Stomach smooth muscle (tissue), 2 donors: ENCODE measurements around the gene OR2AJ1.

ENCODE experiments used
- H3K27ac ChIP-seq: one replicate; pipeline ENCODE4 v1.7.0; 2013; ENCODE audit warnings: mild to moderate bottlenecking, low read length, inconsistent platforms
- H3K27me3 ChIP-seq, 2 donors: one replicate each; pipeline ENCODE4 v1.7.0; 2013; ENCODE audit warnings: low read length in 2 of 2; ENCODE audit not compliant: insufficient read depth in 2 of 2, control insufficient read depth in 1 of 2
- H3K36me3 ChIP-seq, 2 donors: one replicate each; pipeline ENCODE4 v1.7.0; 2013; ENCODE audit warnings: low read length in 2 of 2; ENCODE audit not compliant: control insufficient read depth in 2 of 2, insufficient read depth in 2 of 2
- H3K4me1 ChIP-seq: one replicate; pipeline ENCODE4 v1.7.0; 2013; ENCODE audit warnings: low read length; ENCODE audit not compliant: control insufficient read depth, insufficient read depth
- H3K4me3 ChIP-seq, 2 donors: one replicate each; pipeline ENCODE4 v1.7.0; 2013; ENCODE audit warnings: low read length in 2 of 2
- H3K9ac ChIP-seq, 2 donors: one replicate each; pipeline ENCODE4 v1.7.0; 2013; ENCODE audit warnings: low read length in 2 of 2, mild to moderate bottlenecking in 1 of 2
- H3K9me3 ChIP-seq, 2 donors: one replicate each; pipeline ENCODE4 v1.7.0; 2013; ENCODE audit warnings: low read length in 2 of 2; ENCODE audit not compliant: control insufficient read depth in 2 of 2
- donor health status: healthy.
- donor health status: Pancreatic carcinoma.

OR2AJ1 gene, protein sequence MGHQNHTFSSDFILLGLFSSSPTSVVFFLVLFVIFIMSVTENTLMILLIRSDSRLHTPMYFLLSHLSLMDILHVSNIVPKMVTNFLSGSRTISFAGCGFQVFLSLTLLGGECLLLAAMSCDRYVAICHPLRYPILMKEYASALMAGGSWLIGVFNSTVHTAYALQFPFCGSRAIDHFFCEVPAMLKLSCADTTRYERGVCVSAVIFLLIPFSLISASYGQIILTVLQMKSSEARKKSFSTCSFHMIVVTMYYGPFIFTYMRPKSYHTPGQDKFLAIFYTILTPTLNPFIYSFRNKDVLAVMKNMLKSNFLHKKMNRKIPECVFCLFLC

DNA sequence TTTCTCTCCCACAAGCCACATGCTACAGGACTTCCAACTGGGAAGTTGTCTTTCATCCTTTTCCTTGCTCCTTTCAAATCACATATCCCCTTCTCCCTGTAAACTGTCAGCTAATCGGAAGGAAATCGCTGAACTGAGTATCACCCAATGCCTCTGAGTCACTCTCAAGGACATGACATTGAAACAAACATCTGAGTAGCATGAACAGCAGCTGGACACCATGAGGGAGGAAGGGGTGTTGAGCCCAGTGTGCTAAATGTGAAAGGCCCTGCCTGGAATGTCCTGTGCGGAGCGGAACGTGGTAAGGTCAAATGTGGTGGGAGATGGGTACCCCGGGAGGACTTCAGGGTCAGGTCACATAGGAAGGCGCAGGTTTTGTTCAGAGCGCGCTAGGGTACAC lies at the start of gene OR2AJ1:
Gene OR2AJ1, plus strand, starts transcription at position 22 of the 400 bp plus-strand sequence. CDS start 8,880 bp downstream, outside the sequence.
- no peak within 1 kb of the TSS for H3K27ac ChIP-seq
- no peaks in the 10 kb centered on the region for H3K4me1 ChIP-seq
- H3K4me3 ChIP-seq = no peak within 1 kb of the TSS
- no peak within 1 kb of the TSS for H3K9ac ChIP-seq
- no peaks in the 10 kb centered on the region for H3K36me3 ChIP-seq
- H3K9me3 ChIP-seq = no peaks in the 10 kb centered on the region
- H3K27me3 ChIP-seq = no peaks in the 10 kb centered on the region

DNA sequence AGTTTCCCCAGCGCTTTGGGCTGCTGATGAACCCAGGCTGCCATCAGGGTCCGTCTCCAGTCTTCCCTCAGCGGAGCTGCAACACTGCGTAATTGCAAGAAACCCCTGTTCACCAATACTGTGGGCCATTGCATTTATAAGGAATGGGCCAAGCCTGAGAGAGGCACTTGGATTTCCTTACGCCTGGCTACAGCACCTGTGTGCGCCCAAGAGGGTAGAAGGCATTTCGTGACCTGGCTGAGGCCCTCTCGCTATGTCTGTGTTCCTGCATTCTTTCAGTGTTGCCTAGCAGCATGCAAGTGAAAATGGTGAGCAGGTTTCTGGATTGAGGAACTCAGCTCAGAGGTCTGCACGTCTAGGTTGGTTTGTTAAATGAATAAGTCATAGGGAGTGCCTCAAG lies 41.3 kb upstream of the OR2AJ1 start:
- Histone ChIP-seq H3K4me3 (no peak overlapping the region), H3K27ac (no peak overlapping the region), H3K36me3 (no peaks in the 10 kb centered on the region), H3K4me1 (no peaks in the 10 kb centered on the region), H3K27me3 (no peaks in the 10 kb centered on the region), H3K9me3 (no peaks in the 10 kb centered on the region), H3K9ac (no peak overlapping the region)

DNA sequence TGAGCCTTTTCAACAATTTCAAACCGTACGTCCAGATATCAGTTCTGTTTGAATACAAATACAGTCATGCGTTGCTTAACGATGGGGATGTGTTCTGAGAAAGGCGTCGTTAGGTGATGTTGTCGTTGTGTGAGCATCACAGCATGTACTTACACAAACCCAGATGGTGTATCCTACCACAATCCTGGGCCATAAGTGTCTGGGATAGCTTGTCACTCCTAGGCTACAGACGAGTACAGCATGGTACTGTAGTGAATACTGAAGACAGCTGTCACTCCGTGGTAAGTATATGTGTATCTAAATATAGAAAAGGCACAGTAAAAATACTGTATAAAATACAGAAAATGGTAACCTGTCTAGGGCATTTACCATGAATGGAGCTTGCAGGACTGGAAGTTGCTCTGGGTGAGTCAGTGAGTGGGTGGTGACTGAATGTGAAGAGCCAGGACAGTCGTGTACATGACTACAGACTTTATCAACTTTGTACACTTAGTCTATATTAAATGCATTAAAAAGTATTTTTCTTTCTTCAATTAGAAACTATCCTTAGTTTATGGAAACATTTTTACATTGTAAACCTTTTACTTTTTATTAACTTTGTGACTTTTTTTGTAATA lies 39.8 kb upstream of the OR2AJ1 start:
- H3K27me3 ChIP-seq = no peaks in the 10 kb centered on the region
- no peak overlapping the region for H3K27ac ChIP-seq
- no peaks in the 10 kb centered on the region for H3K4me1 ChIP-seq
- H3K9ac ChIP-seq = no peak overlapping the region
- H3K9me3 ChIP-seq = no peaks in the 10 kb centered on the region
- H3K36me3 ChIP-seq = no peaks in the 10 kb centered on the region
- no peak overlapping the region for H3K4me3 ChIP-seq

DNA sequence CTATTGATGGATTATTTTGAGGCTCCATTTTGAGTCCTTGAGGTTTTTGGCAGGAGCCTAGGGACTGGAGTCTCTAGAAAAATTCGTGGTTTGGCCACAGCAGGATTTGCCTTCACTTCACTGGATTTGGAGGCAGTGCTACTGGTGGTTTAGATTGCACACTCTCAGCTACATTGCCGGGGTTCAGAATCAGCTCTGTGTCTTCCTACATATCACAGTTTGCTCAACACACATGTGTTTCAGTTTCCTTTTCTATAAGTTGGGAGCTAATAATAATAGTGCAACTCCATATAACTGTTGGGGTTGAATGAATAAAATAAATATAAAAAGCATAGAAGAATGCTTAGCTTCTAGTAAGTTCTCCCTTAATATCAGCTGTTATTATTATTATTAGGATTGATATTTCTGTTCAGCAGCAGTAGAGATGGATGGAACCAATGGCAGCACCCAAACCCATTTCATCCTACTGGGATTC lies 29.5 kb upstream of the OR2AJ1 start, which contains the start of gene OR2W3:
Gene OR2W3, plus strand, starts transcription at position 425 of the 475 bp plus-strand sequence. Its CDS starts 0 bp downstream, at position 425.
- Histone ChIP-seq H3K27me3 (no peaks in the 10 kb centered on the region), H3K9ac (no peak within 1 kb of the TSS), H3K4me1 (no peaks in the 10 kb centered on the region), H3K36me3 (no peaks in the 10 kb centered on the region), H3K27ac (no peak within 1 kb of the TSS), H3K9me3 (no peaks in the 10 kb centered on the region), H3K4me3 (no peak within 1 kb of the TSS)

DNA sequence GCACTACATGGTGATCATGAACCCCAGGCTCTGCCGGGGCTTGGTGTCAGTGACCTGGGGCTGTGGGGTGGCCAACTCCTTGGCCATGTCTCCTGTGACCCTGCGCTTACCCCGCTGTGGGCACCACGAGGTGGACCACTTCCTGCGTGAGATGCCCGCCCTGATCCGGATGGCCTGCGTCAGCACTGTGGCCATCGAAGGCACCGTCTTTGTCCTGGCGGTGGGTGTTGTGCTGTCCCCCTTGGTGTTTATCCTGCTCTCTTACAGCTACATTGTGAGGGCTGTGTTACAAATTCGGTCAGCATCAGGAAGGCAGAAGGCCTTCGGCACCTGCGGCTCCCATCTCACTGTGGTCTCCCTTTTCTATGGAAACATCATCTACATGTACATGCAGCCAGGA lies 28.7 kb upstream of the OR2AJ1 start:
- no peak overlapping the region for H3K27ac ChIP-seq
- H3K27me3 ChIP-seq = no peaks in the 10 kb centered on the region
- H3K9ac ChIP-seq = no peak overlapping the region
- no peak overlapping the region for H3K4me3 ChIP-seq
- no peaks in the 10 kb centered on the region for H3K4me1 ChIP-seq
- H3K9me3 ChIP-seq = no peaks in the 10 kb centered on the region
- no peaks in the 10 kb centered on the region for H3K36me3 ChIP-seq

DNA sequence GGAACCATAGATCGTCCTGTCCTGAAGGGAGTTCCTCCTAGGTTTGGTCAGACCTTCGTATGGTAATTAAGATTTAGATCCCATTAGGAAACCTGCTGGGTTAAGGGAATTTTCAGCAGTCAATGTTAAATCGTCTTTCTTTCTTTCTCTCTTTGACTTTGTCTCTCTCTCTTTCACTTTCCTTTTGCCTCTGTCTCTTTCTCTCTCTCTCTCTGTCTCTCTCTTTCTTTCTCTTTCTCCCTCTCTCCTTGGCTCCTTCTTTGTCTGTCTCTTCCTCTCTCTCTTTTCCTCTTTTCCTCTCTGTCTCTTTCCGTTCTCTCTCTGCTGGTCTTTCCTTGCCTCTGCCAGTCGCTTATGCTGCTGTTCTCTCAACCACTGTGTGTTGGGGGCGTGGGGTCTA lies 20.6 kb upstream of the OR2AJ1 start:
- H3K27ac ChIP-seq = no peak overlapping the region
- H3K9ac ChIP-seq = no peak overlapping the region
- no peaks in the 10 kb centered on the region for H3K27me3 ChIP-seq

DNA sequence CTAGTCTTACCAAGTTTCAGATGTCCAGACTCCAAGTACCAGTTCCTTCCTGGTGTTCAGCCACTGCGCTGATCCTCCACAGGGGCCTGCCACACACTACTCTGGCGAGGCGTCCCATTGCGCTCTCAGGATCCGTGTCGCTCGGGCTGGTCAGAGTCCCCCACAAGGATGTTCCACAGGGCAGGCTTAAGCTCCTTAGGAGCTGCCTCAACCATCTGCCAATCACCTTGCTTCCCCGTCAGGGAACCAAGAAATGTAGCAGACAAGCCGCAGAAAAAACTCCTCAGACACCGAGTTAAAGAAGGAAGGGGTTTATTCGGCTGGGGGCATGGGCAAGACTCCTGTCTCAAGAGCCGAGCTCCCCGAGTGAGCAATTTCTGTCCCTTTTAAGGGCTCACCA lies 19.5 kb upstream of the OR2AJ1 start:
- H3K27ac ChIP-seq = no peak overlapping the region
- no peak overlapping the region for H3K4me3 ChIP-seq
- H3K36me3 ChIP-seq = no peaks in the 10 kb centered on the region
- H3K9me3 ChIP-seq = no peaks in the 10 kb centered on the region
- no peaks in the 10 kb centered on the region for H3K4me1 ChIP-seq
- no peak overlapping the region for H3K9ac ChIP-seq
- H3K27me3 ChIP-seq = no peaks in the 10 kb centered on the region

More for the DNA sequence above, 20.6 kb upstream of the OR2AJ1 start:
- no peaks in the 10 kb centered on the region for H3K36me3 ChIP-seq
- no peaks in the 10 kb centered on the region for H3K4me1 ChIP-seq
- no peak overlapping the region for H3K4me3 ChIP-seq
- H3K9me3 ChIP-seq = no peaks in the 10 kb centered on the region

DNA sequence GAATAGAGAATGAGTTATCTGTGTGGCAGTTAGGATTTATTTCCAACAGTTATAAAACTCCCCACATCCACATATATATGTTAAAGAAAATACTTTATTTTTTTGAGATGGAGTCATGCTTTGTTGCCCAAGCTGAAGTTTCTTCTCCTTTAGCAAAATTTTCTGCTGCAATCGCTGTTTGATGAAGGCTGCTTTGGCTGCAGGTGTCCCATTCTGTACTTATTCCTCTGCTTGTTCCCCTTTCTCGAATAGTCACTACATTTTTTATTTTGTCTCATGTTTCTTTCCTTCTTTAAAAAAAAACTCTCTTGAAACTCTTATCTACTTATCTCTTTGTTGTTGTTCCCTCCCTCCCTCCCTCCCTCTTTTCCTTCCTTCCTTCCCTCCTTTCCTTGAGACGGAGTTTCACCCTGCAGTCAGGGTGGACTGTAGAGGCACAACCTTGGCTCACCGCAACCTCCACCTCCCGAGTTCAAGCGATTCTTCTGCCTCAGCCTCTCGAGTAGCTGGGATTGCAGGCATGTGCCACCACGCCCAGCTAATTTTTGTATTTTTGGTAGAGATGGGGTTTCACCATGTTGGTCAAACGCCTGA lies 18.7 kb upstream of the OR2AJ1 start:
- Histone ChIP-seq H3K36me3 (no peaks in the 10 kb centered on the region), H3K4me1 (no peaks in the 10 kb centered on the region), H3K27me3 (no peaks in the 10 kb centered on the region), H3K27ac (no peak overlapping the region), H3K9me3 (no peaks in the 10 kb centered on the region), H3K9ac (no peak overlapping the region), H3K4me3 (no peak overlapping the region)

DNA sequence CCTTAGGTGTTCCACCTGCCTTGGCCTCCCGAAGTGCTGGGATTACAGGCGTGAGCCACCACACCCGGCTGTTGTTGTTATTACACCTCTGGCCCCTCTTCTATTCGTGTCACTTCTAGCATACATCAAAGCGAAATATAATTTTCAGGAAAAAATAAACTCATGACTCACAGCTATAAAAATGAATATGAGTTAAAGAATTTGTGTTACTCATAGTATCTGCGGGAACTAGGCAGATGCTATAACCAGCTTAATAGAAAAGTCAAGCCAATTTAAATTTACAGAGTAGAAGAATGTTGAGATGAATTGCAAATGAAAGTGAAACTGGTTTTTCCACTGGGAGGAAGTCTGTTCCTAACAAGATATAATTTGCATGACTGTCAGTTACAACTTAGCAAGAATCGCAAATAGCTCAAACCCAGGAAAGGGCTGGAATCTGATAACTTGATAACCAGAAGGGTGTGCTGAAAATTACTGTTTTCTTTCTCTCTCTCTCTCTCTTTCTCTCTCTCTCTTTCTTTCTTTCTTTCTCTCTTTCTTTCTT lies 18.1 kb upstream of the OR2AJ1 start:
- Histone ChIP-seq H3K9ac (no peak overlapping the region), H3K9me3 (no peaks in the 10 kb centered on the region), H3K36me3 (no peaks in the 10 kb centered on the region), H3K27me3 (no peaks in the 10 kb centered on the region), H3K27ac (no peak overlapping the region), H3K4me3 (no peak overlapping the region), H3K4me1 (no peaks in the 10 kb centered on the region)

DNA sequence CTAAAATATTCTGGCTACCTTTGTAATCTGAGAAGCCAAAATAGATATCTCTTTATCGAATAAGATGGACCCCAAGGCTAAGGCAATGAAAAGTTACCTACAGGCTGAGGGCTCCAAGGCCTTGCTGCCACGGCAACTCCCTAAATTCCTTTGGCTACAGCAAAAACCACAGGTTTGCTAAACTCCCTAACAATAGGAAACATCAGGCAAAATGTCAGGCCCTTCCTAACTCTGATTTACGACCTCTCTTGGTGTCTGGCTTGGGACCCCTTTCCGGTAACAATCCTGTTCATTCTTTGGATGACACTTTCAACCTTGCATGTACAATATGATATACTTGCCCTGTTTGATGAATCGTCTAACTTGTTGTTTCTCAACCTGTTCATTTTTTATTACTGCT lies 15.9 kb upstream of the OR2AJ1 start:
- Histone ChIP-seq H3K27me3 (no peaks in the 10 kb centered on the region), H3K36me3 (no peaks in the 10 kb centered on the region), H3K9me3 (no peaks in the 10 kb centered on the region), H3K4me3 (no peak overlapping the region), H3K4me1 (no peaks in the 10 kb centered on the region), H3K9ac (no peak overlapping the region), H3K27ac (no peak overlapping the region)
